GM23338 (cell line): ENCODE results near the gene SOAT1. TPM values are rescaled to one million over a fixed set of nuclear protein-coding genes. Genes with fewer than 3 reads are reported as not detected.

Experiments used
- ATAC-seq: fragments of 200-7000 bp; cut with Tn5 transposase; 3 replicates; pipeline ENCODE4 v1.9.1; 2020
- DNase-seq: peaks from one replicate; pipeline ENCODE4 v3.0.0-alpha.2; 2015; ENCODE audit warnings: low spot score
- H2AFZ ChIP-seq: fragments of 200-600 bp; sonication (generic); 2 replicates; pipeline ENCODE4 v1.8.0; 2016; ENCODE audit warnings: antibody characterized with exemption, mild to moderate bottlenecking, moderate library complexity
- H3F3A ChIP-seq: fragments of 200-600 bp; sonication (generic); replicated peaks from 2 replicates; pipeline ENCODE4 v1.8.0; 2017; ENCODE audit warnings: antibody characterized with exemption, mixed run types, low read depth
- H3K27ac ChIP-seq: fragments of 200-600 bp; sonication (generic); 2 replicates; pipeline ENCODE4 v1.6.1; 2016; ENCODE audit warnings: low read depth
- H3K27me3 ChIP-seq: fragments of 200-600 bp; sonication (generic); 2 replicates; pipeline ENCODE4 v1.8.0; 2016; ENCODE audit warnings: mild to moderate bottlenecking, mixed run types, moderate library complexity; ENCODE audit not compliant: insufficient read depth
- H3K36me3 ChIP-seq: fragments of 200-600 bp; sonication (generic); 2 replicates; pipeline ENCODE4 v1.8.0; 2016; ENCODE audit warnings: mild to moderate bottlenecking; ENCODE audit not compliant: insufficient read depth
- H3K4me1 ChIP-seq: fragments of 200-600 bp; sonication (generic); 2 replicates; pipeline ENCODE4 v1.8.0; 2016; ENCODE audit warnings: mild to moderate bottlenecking, moderate library complexity; ENCODE audit not compliant: insufficient read depth
- H3K4me2 ChIP-seq: fragments of 200-600 bp; sonication (generic); 2 replicates; pipeline ENCODE4 v1.7.1; 2017; ENCODE audit warnings: mixed run types
- H3K4me3 ChIP-seq: fragments of 200-600 bp; sonication (generic); 2 replicates; pipeline ENCODE4 v1.6.1; 2016; ENCODE audit warnings: mixed run types
- H3K79me2 ChIP-seq: fragments of 200-600 bp; sonication (generic); replicated peaks from 2 replicates; pipeline ENCODE4 v1.8.0; 2017; ENCODE audit warnings: mild to moderate bottlenecking; ENCODE audit not compliant: insufficient read depth
- H3K9me2 ChIP-seq: fragments of 200-600 bp; sonication (generic); 2 replicates; pipeline ENCODE4 v1.8.0; 2017; ENCODE audit not compliant: insufficient read depth
- H4K20me1 ChIP-seq: fragments of 200-600 bp; sonication (generic); replicated peaks from 2 replicates; pipeline ENCODE4 v1.8.0; 2017; ENCODE audit warnings: mild to moderate bottlenecking; ENCODE audit not compliant: insufficient read depth
- H3K27ac Mint-ChIP-seq: 2 replicates; pipeline ENCODE4 v1.8.0; 2020; ENCODE audit warnings: inconsistent platforms, mild to moderate bottlenecking, moderate library complexity, mixed read lengths
- H3K27me3 Mint-ChIP-seq: 3 replicates; pipeline ENCODE4 v1.8.0; 2022; ENCODE audit warnings: low read depth, mild to moderate bottlenecking, moderate library complexity, mixed read lengths, inconsistent platforms; ENCODE audit not compliant: insufficient read depth, poor library complexity
- H3K36me3 Mint-ChIP-seq: 3 replicates; pipeline ENCODE4 v1.8.0; 2021; ENCODE audit warnings: low read depth, mild to moderate bottlenecking, inconsistent platforms, moderate library complexity, mixed read lengths
- H3K4me1 Mint-ChIP-seq: 3 replicates; pipeline ENCODE4 v1.8.0; 2020; ENCODE audit warnings: mild to moderate bottlenecking, inconsistent platforms, mixed read lengths
- H3K4me3 Mint-ChIP-seq: 3 replicates; pipeline ENCODE4 v1.8.0; 2021; ENCODE audit warnings: moderate library complexity, mild to moderate bottlenecking, inconsistent platforms, mixed read lengths
- H3K9me3 Mint-ChIP-seq: 3 replicates; pipeline ENCODE4 v1.8.0; 2020; ENCODE audit warnings: moderate library complexity, mild to moderate bottlenecking, inconsistent platforms, mixed read lengths
- CREB1 ChIP-seq: fragments of 250-450 bp; sonication (Bioruptor Pico); IDR thresholded peaks from 2 replicates; pipeline ENCODE4 v1.5.0; 2020; ENCODE audit warnings: low read depth, mild to moderate bottlenecking, moderate library complexity
- CTCF ChIP-seq, 2 experiments: fragments of 200-600 bp in 1 of 2; sonication (generic) in 1 of 2; conservative IDR thresholded peaks; 2 replicates each; pipeline versions ENCODE4 v1.5.1 to v1.6.1; 2016 to 2017; ENCODE audit warnings: antibody characterized with exemption in 2 of 2, low read depth in 2 of 2, mild to moderate bottlenecking in 2 of 2, moderate library complexity in 1 of 2
- ETS1 ChIP-seq: IDR thresholded peaks from 2 replicates; pipeline ENCODE4 v1.6.1; 2016; ENCODE audit warnings: antibody characterized with exemption
- EZH2 ChIP-seq: fragments of 200-600 bp; sonication (generic); IDR thresholded peaks from one replicate; pipeline ENCODE4 v1.8.0; 2017; ENCODE audit warnings: antibody characterized with exemption, mild to moderate bottlenecking, low read depth; ENCODE audit not compliant: unreplicated experiment
- EZH2phosphoT487 ChIP-seq: fragments of 200-600 bp; sonication (generic); IDR thresholded peaks from one replicate; pipeline ENCODE4 v1.8.1; 2018; ENCODE audit warnings: antibody characterized with exemption; ENCODE audit not compliant: unreplicated experiment
- JUNB ChIP-seq: IDR thresholded peaks from one replicate; pipeline ENCODE4 v1.6.1; 2016; ENCODE audit warnings: antibody characterized with exemption; ENCODE audit not compliant: unreplicated experiment
- NANOG ChIP-seq: IDR thresholded peaks from 2 replicates; pipeline ENCODE4 v1.6.1; 2016; ENCODE audit warnings: antibody characterized with exemption, borderline replicate concordance
- POLR2AphosphoS5 ChIP-seq: IDR thresholded peaks from 2 replicates; pipeline ENCODE4 v1.6.1; 2016; ENCODE audit warnings: antibody characterized with exemption, low read depth
- REST ChIP-seq: IDR thresholded peaks from one replicate; pipeline ENCODE4 v1.6.1; 2018; ENCODE audit warnings: antibody characterized with exemption; ENCODE audit not compliant: unreplicated experiment
- STAT1 ChIP-seq: IDR thresholded peaks from one replicate; pipeline ENCODE4 v1.6.1; 2016; ENCODE audit warnings: antibody characterized with exemption; ENCODE audit not compliant: unreplicated experiment
- ZNF462 ChIP-seq: fragments of 250-450 bp; sonication (Bioruptor Pico); IDR thresholded peaks from 2 replicates; pipeline ENCODE4 v1.5.0; 2020; ENCODE audit warnings: mild to moderate bottlenecking, moderate library complexity
- polyA plus RNA-seq: library from polyadenylated mRNA; unstranded; fragments of >200 nt; fragmentation: Nextera tagmentation; extraction: Ambion mirVana; gene quantifications from 2 replicates; pipeline ENCODE4 v1.2.1, GENCODE V29; 2016
- total RNA-seq: library from RNA; depleted of rRNA; stranded (reverse); fragments of >200 nt; shearing (Covaris generic); gene quantifications from 2 replicates; pipeline ENCODE4 v1.2.3, GENCODE V29; 2014

The SOAT1 gene
- total and polyA plus RNA-seq, 2 experiments from 2014 or later = 1.3 to 2.6 TPM

- Histone ChIP-seq H3K79me2 (no peaks in the 10 kb centered on the region), H3K27me3 (no peaks in the 10 kb centered on the region), H3K36me3 (no peaks in the 10 kb centered on the region), H3K27ac (no peak overlapping the region), H3F3A (no peaks in the 10 kb centered on the region), H3K9me2 (no peaks in the 10 kb centered on the region), H3K4me2 (no peak overlapping the region), H3K4me3 (no peak overlapping the region), H3K4me1 (no peaks in the 10 kb centered on the region), H4K20me1 (no peaks in the 10 kb centered on the region; the same call in 1 of the 2 replicates), H2AFZ (no peak overlapping the region)
- Mint-ChIP-seq H3K27me3 (peaks cover 4% of the 10 kb centered on the region), H3K4me3 (no peak overlapping the region), H3K4me1 (no peaks in the 10 kb centered on the region), H3K27ac (no peak overlapping the region), H3K9me3 (no peaks in the 10 kb centered on the region), H3K36me3 (no peaks in the 10 kb centered on the region)
- DNase-seq (no peak), ATAC-seq (no peak)
- TF ChIP-seq NANOG (no peak), CREB1 (CRISPR knock-in tag) (no peak), ETS1 (no peak), JUNB (no peak), EZH2phosphoT487 (no peak), CTCF (conservative IDR thresholded peaks at IDR 0.05; ENCODE audit: low read depth in 2 of 2) (no peak), EZH2 (no peak), STAT1 (no peak), REST (no peak)
Measured at GRCh38 chr1:179310291-179310690, 16.7 kb downstream of the SOAT1 start.

GRCh38 chr1:179310721-179311120, 17.1 kb downstream of the SOAT1 start:
- no peaks in the 10 kb centered on the region for H3K9me2 ChIP-seq
- no peaks in the 10 kb centered on the region; the same call in 1 of the 2 replicates for H4K20me1 ChIP-seq
- H3K27me3 ChIP-seq = no peaks in the 10 kb centered on the region
- no peaks in the 10 kb centered on the region for H3F3A ChIP-seq
- peaks cover 4% of the 10 kb centered on the region for H3K27me3 Mint-ChIP-seq
- H3K27ac Mint-ChIP-seq = no peak overlapping the region
- DNase-seq = no peak
- no peaks in the 10 kb centered on the region for H3K36me3 ChIP-seq
- no peaks in the 10 kb centered on the region for H3K36me3 Mint-ChIP-seq
- H2AFZ ChIP-seq = no peak overlapping the region
- H3K79me2 ChIP-seq = no peaks in the 10 kb centered on the region
- H3K4me3 Mint-ChIP-seq = no peak overlapping the region
- H3K4me3 ChIP-seq = no peak overlapping the region
- H3K4me1 Mint-ChIP-seq = no peaks in the 10 kb centered on the region
- H3K4me2 ChIP-seq = no peak overlapping the region
- no peaks in the 10 kb centered on the region for H3K4me1 ChIP-seq
- no peak for ATAC-seq
- H3K27ac ChIP-seq = no peak overlapping the region
- no peaks in the 10 kb centered on the region for H3K9me3 Mint-ChIP-seq
- TF ChIP-seq CREB1 (CRISPR knock-in tag) = no peak
- TF ChIP-seq POLR2AphosphoS5 = no peak
- no peak for TF ChIP-seq NANOG
- no peak for TF ChIP-seq ZNF462 (CRISPR knock-in tag)
